IPS-NIHi11 (cell line): ENCODE measurements around the gene NPM3.

Experiments used
- DNase-seq: peaks from one replicate; pipeline ENCODE4 v3.0.0; 2012; ENCODE audit warnings: mixed read lengths, low spot score

NPM3 gene

GRCh38 chr10:101774589-101775272, 8.5 kb downstream of the NPM3 start:
- DNase-seq, result peak; percentile 44

- DNase-seq, result no peak
Observed at GRCh38 chr10:101773923-101774588, 9.2 kb downstream of the NPM3 start.

DNA sequence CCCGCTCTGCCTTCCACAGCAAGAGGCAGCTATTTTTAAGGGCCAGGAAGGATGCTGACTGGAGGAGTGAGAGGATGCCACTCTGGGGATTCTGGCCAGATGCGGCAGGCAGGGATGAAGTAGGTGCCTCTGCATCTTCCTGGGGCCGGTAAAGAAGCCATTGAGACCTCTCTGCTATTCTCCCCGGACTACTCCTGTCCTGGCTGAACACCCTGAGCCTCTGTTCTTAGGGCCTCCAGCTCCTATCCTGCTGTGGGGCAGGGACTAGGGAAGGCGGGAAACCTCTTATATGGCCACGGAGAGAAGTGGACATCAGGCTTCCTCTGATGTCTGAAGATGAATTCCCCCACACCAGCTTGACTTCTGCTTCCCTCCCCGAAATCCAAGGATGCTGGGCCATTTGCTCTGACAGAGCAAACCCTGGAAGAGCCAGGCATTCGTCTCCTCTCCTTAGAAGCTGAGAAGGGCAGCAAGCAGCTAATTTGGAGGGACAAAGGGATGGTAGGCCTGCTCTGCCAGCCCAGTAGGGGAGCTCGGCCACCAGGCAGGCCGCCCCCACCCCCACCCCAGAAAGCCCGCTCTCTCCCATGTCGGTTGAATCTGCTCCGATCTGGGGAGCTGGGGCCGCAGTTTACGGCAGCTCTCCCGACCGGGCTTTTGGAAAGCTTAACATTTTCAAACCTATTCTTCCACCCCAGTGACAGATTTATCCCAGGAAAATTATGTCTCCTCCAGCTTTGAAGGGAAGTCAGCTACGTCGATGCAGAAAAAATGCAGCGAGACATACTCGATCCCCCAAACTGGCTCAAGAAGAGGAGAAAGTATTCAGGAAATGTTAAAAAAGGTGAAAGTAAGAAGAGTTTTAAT, 10.1 kb downstream of the NPM3 start:
- DNase-seq, result no peak

DNA sequence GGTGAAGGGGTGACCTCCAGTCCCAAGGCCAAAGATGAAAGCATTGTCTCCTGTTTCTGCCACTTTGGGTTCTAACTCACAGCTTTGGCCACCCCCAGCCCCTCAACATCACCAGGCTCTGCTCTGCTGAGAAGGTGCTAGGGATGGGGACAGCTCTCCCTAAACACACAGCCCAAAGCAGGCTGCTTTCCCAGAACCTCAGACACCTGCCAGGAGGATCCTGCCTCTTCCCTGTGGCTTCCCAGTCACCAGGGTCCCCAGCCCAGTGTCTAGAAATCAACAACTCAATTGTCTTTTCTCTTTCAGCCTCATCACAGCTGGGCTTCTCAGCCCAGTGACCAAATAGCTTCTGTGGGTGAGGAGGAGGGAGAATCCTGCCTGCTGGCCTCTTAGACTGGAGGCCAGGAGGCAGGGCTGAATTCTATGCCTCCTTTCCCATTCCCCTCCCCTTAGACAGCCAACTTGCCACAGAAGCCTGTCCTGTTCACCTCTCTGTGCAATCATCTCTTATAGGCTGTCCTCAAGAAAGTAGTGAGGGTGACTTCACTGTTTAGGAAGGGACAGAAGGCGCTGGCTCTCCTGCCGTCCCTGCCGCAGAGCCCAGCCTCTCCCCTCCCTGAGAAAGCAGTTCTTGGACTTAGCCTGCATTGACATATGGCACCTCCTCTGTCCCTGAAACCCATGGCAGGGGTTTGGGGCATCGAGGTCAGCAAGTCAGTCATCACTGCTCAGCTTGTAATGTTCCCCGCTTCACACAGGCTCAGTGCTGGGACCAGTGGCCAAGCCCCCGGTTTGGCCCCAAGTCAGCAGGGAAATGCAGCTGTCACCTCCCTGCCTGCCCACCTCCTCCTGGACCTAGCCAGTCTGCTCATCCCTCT, 11.0 kb downstream of the NPM3 start:
- no peak for DNase-seq

DNA sequence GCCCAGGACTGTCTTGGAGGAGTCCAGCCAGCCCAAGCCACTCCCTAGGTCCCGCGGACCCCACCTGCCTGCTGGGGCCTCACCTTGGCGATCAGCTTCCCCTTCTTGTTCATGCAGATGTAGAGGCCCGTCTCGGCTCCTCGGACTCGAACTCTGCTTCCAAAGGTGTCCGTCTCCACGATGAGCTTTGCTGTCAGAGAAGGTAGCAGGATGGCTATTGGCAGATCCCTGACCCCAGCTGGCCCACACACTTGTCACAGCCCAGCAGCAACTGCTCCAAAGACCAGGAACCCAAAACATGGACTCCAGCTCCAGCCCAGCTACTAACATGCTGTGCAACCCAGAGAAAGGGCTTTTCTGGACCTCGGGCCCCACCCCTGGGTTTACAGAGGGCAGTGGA, 11.9 kb downstream of the NPM3 start:
- no peak for DNase-seq

GRCh38 chr10:101770331-101771215, 12.7 kb downstream of the NPM3 start:
- no peak for DNase-seq

- DNase-seq, result peak; percentile 55
Observed at GRCh38 chr10:101769541-101770180, 13.6 kb downstream of the NPM3 start.

DNA sequence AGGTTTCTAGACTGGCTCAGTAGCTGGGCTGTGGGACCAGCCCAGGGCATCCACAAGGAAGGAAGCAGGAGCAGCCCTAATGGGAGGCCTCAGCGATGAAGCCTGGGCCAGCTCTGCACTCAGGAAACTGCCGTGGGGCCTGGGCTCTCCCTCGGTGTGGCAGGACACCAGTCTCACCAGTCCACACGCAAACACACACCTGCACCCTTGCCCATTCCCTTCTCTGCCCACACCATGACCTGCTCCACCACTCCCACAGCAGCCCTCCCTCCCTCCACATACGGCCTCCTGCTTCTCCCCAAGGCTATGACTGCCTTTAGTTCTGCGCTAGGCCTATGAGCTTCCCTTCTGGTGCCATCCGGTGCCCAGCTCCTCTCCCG, 14.5 kb downstream of the NPM3 start:
- DNase-seq, result no peak

DNA sequence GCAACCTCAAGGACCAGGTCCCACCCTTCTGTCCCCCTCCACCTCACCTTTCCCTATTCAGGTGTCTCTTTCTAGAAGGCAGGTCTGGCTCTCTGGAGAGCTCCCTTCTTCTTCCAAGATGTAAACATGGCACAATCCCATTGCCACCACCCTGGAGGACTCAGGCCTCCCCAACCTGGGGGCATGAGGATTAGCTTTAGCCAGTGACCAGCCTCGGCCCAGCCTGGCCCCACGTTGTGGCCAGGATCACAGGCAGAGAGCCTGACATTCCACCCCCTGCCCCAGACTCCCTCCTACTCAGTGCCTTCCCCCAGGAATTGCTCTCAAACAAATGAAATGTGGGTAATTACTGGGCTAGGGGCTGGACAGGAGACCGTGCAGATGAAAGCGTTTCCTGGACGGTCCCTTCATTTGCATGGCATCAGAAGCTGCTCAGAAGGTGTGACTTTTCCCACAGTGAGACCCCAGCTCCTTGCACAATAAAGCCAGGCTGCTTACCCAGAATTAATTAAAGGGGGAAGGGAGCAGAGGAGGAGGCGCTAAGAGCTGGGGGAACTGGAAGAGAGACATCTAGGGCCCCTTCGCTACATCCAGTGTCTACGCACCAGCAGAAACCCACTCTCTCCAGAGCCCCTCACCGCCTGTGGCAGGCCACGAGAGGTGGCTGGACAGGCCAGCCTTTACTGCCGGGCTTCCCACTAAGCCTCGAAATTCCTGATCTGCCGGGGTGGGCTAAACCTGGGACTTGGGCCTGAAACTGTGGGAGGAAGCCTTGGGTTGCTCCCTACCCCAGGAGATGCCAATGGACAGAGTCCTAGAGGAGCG, 15.1 kb downstream of the NPM3 start:
- no peak for DNase-seq

DNA sequence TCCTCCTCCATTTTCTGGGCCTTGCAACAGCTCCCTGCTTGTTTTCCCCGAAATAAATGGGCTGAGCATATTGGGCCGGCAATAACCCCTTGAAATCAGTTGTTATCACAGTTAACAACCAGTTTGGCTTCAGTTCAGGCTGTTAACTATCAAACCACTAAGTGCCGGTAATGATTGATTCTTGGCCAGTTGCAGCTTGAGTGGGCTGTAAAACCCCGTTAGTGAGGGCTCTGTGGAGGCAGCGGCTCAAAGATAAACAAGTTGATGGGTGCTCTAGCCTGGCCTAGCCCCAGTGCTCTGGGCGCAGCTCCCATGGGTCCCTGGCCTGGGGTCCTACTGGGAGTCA, 15.7 kb downstream of the NPM3 start:
- DNase-seq, result no peak

DNA sequence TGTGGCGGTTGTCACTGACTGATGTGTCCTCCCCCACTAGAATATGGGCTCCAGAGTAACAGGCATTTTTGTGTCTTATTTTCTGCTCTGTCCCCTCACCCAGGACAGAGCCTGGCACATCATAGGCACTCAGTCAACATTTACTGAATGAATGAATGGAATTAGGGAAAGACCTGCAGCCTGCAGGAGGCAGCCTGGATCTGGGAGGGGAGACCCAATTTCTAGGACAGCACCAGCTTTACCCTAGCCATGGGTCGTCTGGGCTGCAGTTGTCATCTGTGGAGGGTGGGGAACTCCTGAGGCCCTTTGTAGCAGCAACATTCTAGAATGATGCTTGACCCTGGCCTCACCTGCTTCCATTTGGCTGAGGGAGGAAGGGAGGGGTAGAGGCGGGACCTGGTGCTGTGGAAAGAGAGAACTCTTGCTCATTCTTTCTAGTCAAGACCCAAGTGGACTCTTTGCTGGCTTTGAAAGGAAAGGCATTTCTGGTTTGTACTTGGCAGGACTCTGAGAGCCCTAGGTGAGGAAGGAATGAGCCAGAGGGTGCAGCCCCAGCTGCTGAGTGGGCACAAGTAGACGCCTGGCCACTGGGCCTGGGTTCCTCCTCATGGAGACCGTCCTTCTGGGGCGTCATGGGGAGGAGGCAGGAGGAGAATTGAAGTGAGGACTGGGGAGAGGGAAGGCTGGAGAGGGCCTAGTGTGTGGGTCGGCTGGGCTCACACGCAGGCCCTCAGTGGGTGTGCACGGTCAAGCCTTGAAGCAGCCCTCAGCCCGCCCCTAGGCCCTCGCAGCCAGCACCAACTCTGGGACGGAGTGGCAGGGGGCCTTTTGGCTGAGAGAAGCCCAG, 16.3 kb downstream of the NPM3 start:
- DNase-seq, result no peak

GRCh38 chr10:101766306-101766705, 16.9 kb downstream of the NPM3 start:
- no peak for DNase-seq

DNA sequence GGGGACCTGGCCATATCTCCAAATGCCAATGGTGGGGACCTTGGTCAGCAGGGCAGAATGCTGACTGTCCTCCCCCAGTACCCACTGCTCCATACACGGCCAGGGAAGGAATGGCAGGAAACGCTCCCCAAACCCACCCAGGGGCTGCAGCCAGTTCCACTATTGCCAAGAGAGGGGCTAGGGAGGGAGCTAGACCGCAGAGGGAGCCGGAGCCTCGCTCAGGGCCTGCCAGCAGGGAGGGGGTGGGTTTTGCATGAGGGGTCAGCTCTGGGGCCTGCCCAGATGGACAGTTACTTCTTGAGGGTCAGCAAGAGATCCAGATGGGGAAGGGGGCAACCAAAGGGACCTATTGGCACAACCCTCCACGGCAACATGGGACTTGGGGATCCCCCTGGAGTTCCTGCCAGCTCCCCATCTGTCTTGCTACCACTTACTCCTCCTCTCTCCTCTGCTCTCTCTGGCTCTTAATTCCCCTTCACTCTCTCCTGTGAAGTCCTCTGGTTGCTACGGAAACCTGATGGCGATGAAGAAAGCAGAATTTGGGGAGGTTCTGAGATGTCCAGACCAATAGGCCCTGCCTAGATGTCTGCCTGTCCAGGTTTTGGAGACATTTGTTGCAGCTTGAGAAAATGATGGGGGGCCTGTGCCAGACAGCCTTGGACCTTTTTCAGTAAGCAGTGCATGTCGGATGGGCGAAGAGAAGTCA, 20.0 kb downstream of the NPM3 start:
- no peak for DNase-seq

- DNase-seq, result no peak
Observed at GRCh38 chr10:101762736-101763135, 20.5 kb downstream of the NPM3 start.

DNA sequence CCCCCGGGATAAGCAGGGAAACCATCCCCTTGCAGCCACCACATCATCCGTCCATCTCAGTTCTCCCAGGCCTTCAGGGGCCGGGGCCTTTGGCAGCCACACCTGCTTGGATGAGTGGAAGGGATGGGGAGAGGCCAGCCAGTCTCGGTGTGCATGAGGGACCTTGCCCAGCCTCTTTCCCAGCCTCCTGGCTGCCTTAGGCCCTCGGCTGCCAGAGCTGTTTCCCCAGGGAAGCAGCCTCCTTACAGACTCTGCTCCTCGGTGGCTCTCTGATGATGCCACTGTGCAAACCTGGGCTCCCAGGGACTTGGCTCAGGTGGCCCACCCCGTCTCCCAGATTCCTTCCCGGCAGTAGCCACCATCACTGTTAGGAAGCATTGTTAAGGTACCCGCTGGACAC, 22.0 kb downstream of the NPM3 start:
- DNase-seq, result no peak

- DNase-seq, result no peak
Observed at GRCh38 chr10:101760510-101760909, 22.7 kb downstream of the NPM3 start.

- peak; percentile 58 for DNase-seq
Observed at GRCh38 chr10:101759309-101760247, 23.7 kb downstream of the NPM3 start.
